GM13977 (cell line): ENCODE measurements around the gene PCSK5.

Experiments
- DNase-seq: peaks from one replicate; pipeline ENCODE4 v3.0.0; 2012; ENCODE audit warnings: low spot score
- in situ Hi-C: fragments of 300-500 bp; cut with MboI; formaldehyde crosslinking; loops from one replicate; pipeline ENCODE4 v1.12.0; 2022; ENCODE audit warnings: low sequenced_read_pairs, low pct_unique_long_range_greater_than_20kb, mixed read lengths, inconsistent platforms; ENCODE audit not compliant: unreplicated experiment
- TF ChIP-seq, protein P1 (sequence below): IDR thresholded peaks from 2 replicates; pipeline ENCODE4 v1.5.1; 2012; ENCODE audit warnings: mild to moderate bottlenecking, control low read depth; ENCODE audit not compliant: insufficient read depth; ENCODE audit errors: extremely low read depth, missing control alignments

Gene PCSK5

GRCh38 chr9:75885652-75886051 lies 4.8 kb upstream of the PCSK5 start:
- TF ChIP-seq, protein P1, sequence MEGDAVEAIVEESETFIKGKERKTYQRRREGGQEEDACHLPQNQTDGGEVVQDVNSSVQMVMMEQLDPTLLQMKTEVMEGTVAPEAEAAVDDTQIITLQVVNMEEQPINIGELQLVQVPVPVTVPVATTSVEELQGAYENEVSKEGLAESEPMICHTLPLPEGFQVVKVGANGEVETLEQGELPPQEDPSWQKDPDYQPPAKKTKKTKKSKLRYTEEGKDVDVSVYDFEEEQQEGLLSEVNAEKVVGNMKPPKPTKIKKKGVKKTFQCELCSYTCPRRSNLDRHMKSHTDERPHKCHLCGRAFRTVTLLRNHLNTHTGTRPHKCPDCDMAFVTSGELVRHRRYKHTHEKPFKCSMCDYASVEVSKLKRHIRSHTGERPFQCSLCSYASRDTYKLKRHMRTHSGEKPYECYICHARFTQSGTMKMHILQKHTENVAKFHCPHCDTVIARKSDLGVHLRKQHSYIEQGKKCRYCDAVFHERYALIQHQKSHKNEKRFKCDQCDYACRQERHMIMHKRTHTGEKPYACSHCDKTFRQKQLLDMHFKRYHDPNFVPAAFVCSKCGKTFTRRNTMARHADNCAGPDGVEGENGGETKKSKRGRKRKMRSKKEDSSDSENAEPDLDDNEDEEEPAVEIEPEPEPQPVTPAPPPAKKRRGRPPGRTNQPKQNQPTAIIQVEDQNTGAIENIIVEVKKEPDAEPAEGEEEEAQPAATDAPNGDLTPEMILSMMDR = no peak
- DNase-seq = no peak
- in situ Hi-C loops = no loop called here

GRCh38 chr9:75889577-75889976 lies 896 bp upstream of the PCSK5 start:
- in situ Hi-C loops = no loop called here
- DNase-seq = no peak
- TF ChIP-seq, protein P1 = no peak

GRCh38 chr9:75889977-75890471 lies 449 bp upstream of the PCSK5 start:
- in situ Hi-C loops = no loop called here
- DNase-seq = no peak
- TF ChIP-seq, protein P1 = no peak

- TF ChIP-seq, protein P1 = no peak
- in situ Hi-C loops = no loop called here
- DNase-seq = no peak
Observed at GRCh38 chr9:75891277-75891741, 836 bp downstream of the PCSK5 start.

GRCh38 chr9:75891771-75892215 lies 1.3 kb downstream of the PCSK5 start:
- in situ Hi-C loops = no loop called here
- TF ChIP-seq, protein P1 = no peak
- peak; percentile 41 for DNase-seq

- peak; percentile 16 for DNase-seq
- TF ChIP-seq, protein P1 = no peak
- in situ Hi-C loops = no loop called here
Observed at GRCh38 chr9:75892216-75892911, 1.9 kb downstream of the PCSK5 start.
